ENCODE results near the gene LCE4A.
"Not testable (repeated sequence)": the region's sequence is repeated elsewhere in the genome, so short reads cannot be mapped to it uniquely, and the experiment has no call there.

Gene LCE4A, protein sequence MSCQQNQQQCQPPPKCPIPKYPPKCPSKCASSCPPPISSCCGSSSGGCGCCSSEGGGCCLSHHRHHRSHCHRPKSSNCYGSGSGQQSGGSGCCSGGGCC

DNA sequence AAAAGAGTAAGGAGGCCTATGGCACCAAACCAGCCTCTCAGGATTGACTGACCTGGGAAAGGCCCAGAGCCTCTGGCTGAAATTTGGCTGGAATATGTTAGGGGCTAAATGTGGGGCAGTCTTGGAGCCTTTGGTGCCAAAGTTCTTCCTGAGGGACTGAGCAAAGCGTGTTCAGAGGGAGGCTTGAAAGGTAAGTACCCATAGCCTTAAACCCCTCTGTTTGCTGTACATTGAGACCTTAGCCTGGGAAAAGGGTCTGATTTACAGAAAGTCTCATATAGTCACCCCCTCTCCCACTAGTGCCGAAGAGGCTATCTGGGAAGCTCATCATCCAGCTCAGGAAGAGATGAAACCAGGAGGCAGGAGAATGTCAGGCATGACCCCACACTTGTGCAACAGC, at the start of gene LCE4A:
Gene LCE4A (plus strand): TSS at position 301 of the 400 bp plus-strand sequence. CDS start 916 bp downstream, outside the sequence.
- H3K4me3 ChIP-seq (ENCODE audit: low read length): no peak within 1 kb of the TSS
- TF ChIP-seq ZNF274 (IDR thresholded peaks at IDR 0.05; ENCODE audit: low read depth, low read length): no peak

DNA sequence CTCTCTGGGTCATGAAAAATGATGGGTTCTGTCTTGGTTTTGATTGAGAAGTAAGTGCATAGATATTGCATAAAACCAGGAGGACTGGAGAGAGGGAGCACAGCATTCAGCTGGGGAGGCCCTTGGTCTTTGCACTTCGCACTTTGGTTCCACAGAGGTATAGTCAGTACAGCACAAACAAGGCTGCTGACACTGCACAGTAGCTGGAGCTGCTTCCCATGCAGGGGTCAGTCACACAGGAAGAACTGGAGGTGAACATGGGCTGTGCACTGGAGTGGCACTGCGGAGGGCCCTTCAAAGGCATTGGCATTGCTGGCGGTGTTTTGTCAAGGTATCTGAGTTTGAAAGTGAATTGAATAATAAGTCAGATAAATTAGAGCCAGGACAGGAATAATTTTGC, 49.3 kb upstream of the LCE4A start:
- no peak for TF ChIP-seq ZNF274 (IDR thresholded peaks at IDR 0.05; ENCODE audit: low read depth, low read length)
- H3K4me3 ChIP-seq (ENCODE audit: low read length): no peak overlapping the region

DNA sequence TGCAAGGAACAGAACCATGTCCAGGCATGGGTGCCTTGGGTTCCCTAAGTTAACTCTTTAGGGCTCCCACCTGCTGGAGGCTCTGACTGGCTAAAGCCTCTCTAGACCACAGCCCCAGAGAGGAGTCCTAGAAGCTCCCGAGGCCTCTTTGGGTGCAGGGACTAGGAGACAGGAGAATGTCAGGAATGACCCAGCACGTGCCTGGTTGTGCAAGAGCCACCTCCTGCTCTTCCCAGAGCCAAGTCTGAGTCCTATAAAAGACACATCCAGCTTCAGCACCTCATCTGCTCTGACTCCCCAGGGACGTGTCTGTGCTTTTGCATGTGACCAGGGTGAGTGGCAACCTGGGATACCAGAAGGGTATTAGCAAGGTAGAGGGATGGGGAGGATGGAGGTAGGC, 44.9 kb upstream of the LCE4A start, which contains the start of gene LCE2D:
Gene LCE2D (plus strand): TSS at position 283 of the 400 bp plus-strand sequence. CDS start 726 bp downstream, outside the sequence.
- no peak within 1 kb of the TSS for H3K4me3 ChIP-seq (ENCODE audit: low read length)
- no peak for TF ChIP-seq ZNF274 (IDR thresholded peaks at IDR 0.05; ENCODE audit: low read depth, low read length)

DNA sequence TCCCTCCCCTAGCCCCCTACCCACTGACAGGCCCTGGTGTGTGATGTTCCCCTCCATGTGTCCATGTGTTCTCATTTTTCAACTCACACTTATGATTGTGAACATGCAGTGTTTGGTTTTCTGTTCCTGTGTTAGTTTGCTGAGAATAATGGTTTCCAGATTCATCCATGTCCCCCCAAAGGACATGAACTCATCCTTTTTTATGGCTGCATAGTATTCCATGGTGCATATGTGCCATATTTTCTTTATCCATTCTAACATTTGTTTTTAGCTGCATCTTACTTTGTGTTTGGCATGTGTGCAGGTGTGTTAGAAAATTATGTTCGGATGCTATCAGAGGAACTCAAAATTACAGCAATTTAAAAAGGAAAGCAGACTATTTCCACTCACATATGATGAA, 41.8 kb upstream of the LCE4A start:
- not testable (repeated sequence) for H3K4me3 ChIP-seq (ENCODE audit: low read length)

DNA sequence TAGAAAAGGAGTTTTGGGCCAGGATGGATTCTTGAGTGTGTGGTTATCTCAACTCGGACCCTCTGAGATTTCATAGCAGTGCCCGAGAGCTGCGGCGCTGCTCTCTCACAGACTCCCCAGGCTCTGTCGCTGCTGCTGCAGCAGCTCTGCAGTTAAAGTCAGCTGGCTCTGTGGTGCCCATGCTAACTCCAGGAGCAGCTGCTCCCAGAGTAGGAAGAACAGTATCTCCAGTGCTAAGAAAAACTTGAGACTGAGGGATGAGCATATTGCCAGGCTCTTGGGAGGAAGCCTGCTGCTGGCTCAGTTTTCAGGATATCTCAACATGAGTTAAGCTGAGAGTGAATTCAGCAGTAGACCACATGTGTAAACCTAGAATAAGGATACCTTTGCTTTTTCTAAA, 40.3 kb upstream of the LCE4A start:
- TF ChIP-seq ZNF274 (IDR thresholded peaks at IDR 0.05; ENCODE audit: low read depth, low read length): no peak
- H3K4me3 ChIP-seq (ENCODE audit: low read length): no peak overlapping the region

DNA sequence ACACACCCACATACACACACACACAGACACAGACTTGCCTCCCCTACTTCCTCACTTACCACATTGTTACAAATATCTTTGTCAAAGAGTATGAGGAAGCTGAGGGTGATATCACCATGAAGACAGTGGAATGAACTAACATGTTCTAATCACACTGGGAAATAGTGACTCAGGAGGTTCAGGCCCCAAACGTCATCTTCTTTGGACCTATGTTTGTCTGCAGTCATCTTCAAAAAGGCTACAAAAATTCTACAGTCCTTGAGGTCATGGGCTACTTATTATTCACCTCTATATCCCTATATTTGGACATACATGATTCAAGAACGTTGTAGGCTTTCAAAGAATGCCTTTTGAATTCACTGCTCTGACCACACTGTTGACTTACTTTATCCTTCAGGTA, 34.9 kb upstream of the LCE4A start:
- no peak overlapping the region for H3K4me3 ChIP-seq (ENCODE audit: low read length)
- TF ChIP-seq ZNF274 (IDR thresholded peaks at IDR 0.05; ENCODE audit: low read depth, low read length): no peak

DNA sequence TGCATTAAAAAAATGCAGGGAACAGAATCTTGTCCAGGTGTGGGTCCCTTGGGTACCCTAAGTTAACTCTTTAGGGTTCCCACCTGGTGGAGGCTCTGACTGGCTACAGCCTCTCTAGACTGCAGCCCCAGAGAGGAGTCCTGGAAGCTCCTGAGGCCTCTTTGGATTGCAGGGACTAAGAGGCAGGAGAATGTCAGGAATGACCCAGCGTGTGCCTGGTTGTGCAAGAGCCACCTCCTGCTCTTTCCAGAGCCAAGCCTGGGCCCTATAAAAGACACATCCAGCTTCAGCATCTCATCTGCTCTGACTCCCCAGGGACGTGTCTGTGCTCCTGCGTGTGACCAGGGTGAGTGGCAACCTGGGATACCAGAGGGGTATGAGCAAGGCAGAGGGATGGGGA, 33.0 kb upstream of the LCE4A start, which contains the start of gene LCE2C:
Gene LCE2C (plus strand): TSS at position 297 of the 400 bp plus-strand sequence. CDS start 737 bp downstream, outside the sequence.
- H3K4me3 ChIP-seq (ENCODE audit: low read length): not testable (repeated sequence)

DNA sequence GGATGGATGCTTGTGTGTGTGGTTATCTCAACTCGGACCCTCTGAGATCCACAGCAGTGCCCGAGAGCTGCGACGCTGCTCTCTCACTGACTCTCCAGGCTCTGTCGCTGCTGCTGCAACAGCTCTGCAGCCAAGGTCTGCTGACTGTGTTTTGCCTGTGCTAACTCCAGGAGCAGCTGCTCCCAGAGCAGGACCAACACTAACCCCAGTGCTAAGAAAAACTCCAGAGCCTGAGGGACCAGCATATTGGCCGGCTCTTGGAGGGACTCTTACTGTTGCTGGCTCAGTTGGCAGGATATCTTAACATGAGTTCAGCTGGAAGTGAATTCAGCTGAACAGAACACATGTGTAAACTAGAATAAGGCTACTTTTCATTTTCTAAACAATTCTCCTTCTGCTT, 28.5 kb upstream of the LCE4A start:
- no peak for TF ChIP-seq ZNF274 (IDR thresholded peaks at IDR 0.05; ENCODE audit: low read depth, low read length)
- H3K4me3 ChIP-seq (ENCODE audit: low read length): no peak overlapping the region

DNA sequence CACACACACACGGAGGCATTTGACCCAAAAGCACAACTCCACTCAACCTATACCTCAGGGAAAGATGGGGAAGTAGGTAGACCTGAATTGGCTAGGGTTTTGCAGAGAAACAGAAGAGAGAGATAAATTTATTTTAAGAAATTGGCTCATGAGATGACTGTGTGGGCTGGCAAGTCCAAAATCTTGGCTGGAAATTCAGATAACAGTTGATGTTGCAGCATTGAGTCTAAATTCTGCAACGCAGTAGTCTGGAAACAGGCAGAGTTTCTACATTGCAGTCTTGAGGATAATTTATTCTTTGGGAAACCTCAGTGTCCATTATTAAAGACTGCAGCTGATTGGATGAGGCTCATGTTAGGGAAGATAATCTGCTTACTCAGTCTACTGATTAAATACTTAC, 26.3 kb upstream of the LCE4A start:
- no peak for TF ChIP-seq ZNF274 (IDR thresholded peaks at IDR 0.05; ENCODE audit: low read depth, low read length)

DNA sequence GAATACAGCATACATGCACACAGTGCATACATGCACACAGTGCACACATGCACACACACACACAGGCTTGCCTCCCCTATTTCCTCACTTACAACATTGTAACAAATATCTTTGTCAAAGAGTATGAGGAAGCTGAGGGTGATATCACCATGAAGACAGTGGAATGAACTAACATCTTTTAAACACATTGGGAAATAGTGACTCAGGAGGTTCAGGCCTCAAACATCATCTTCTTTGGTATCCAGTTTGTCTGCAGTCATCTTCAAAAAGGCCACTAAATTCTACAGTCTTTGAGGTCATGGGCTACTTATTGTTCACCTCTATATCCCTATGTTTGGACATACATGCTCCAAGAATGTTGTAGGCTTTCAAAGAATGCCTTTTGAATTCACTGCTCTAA, 24.1 kb upstream of the LCE4A start:
- no peak overlapping the region for H3K4me3 ChIP-seq (ENCODE audit: low read length)
- no peak for TF ChIP-seq ZNF274 (IDR thresholded peaks at IDR 0.05; ENCODE audit: low read depth, low read length)

More for the DNA sequence above, 26.3 kb upstream of the LCE4A start:
- H3K4me3 ChIP-seq (ENCODE audit: low read length): no peak overlapping the region

DNA sequence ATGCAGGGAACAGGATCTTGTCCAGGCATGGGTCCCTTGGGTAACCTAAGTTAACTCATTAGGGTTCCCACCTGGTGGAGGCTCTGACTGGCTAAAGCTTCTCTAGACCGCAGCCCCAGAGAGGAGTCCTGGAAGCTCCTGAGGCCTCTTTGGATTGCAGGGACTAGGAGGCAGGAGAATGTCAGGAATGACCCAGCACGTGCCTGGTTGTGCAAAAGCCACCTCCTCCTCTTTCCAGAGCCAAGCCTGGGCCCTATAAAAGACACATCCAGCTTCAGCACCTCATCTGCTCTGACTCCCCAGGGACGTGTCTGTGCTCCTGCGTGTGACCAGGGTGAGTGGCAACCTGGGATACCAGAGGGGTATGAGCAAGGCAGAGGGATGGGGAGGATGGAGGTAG, 22.1 kb upstream of the LCE4A start, which contains the start of gene LCE2B:
Gene LCE2B (plus strand): TSS at position 301 of the 400 bp plus-strand sequence. CDS start 721 bp downstream, outside the sequence.
- not testable (repeated sequence) for H3K4me3 ChIP-seq (ENCODE audit: low read length)

DNA sequence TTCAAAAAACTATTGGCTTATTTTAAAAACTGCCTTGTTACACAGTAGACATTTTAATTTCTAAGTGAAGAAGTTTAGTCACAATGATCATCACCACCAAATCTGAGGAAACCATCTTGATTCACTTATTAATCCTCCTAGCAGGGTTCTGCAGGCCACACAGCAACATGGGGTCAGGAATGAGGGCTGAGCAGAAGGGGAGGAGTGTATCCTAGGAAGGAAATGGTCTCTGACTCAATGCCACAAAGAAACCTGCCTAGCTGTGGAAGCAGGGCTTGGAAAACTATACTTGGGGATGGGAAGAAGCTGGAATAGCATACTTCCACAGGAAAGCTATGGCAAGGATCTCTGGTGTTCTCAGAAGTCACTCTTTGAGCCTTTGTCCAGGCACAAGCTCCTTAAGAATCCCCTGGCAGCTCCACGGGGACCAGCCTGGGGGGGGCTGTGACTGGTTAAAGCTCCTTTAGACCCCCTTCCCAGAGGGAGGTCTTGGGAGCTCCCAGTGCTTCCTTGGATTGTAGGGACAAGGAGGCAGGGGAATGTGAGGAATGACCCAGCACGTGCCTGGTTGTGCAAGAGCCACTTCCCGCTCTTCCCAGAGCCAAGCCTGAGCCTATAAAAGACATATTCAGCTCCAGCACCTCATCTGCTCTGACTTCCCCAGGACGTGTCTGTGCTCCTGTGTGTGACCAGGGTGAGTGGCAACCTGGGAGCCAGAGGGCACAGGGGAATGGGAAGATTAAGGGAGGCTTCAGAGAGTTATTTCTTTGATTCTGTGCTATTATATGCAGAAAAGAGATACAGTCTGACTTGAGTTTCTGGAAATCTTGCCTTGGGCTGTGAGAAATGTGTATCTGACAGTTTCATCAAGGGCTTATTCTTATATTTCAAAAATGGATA, 10.0 kb upstream of the LCE4A start, which contains the start of gene LCE2A:
Gene LCE2A (plus strand): TSS at position 645 of the 900 bp plus-strand sequence. CDS start 557 bp downstream, outside the sequence.
- no peak for TF ChIP-seq ZNF274 (IDR thresholded peaks at IDR 0.05; ENCODE audit: low read depth, low read length)
- no peak within 1 kb of the TSS for H3K4me3 ChIP-seq (ENCODE audit: low read length)

DNA sequence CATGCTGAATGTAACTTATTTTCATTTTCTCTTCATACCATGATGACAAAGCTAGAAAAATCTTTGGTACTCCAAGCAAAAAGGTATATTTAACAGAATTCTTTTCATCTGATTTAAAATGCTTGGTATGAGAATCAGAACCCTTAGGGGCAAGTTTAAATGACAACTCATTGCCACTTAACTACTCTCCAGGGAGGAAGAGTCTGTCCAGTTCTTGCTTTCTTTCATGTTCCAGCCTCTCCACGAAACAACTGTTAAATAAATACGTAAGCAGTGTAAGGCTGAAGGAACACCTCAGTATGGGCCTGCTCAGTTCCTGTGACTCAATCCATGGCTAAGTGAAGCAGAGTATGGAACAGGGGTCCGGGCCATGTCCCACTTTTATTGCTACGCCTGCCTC, 8.2 kb upstream of the LCE4A start:
- TF ChIP-seq ZNF274 (IDR thresholded peaks at IDR 0.05; ENCODE audit: low read depth, low read length): no peak
- no peak overlapping the region for H3K4me3 ChIP-seq (ENCODE audit: low read length)

DNA sequence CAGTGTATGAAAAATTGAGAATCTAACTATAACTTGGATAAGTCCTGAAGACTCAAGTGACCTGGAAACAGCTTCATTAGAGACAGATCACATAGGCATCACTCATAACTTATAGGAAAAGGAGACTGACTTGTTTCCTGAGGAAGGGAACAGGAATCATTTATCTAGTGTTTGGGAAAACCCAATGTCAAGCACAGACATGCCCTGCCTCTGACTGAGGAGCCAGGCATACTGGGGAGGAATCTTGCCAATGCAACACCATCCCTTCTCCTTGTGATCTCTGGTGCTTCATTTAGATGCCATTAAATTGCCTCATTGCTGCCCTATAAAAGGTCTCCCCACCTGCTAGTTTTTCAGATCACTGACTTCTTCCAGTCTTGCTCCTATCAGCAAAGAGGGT, 10.3 kb downstream of the LCE4A start:
- no peak for TF ChIP-seq ZNF274 (IDR thresholded peaks at IDR 0.05; ENCODE audit: low read depth, low read length)

DNA sequence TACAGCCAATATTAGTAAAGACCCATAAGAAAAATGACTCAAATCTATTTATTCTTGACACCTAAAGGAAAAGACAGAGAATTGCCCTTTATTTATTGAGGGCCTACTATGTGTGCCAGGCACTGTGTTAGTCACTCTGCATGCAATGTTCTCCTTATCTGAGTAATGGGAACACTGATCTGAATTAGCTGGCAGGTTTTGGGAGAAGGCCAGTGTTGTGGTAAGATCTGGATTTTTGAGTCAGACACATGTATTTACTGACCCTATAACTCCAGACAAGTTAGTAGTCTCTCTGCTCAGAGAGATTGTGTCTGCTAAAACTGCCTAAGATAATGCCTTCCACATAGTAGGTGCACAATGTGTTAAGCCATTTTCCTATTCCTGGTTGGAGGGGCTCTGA, 17.3 kb downstream of the LCE4A start:
- no peak overlapping the region for H3K4me3 ChIP-seq (ENCODE audit: low read length)
- TF ChIP-seq ZNF274 (IDR thresholded peaks at IDR 0.05; ENCODE audit: low read depth, low read length): no peak

More for the DNA sequence above, 10.3 kb downstream of the LCE4A start:
- no peak overlapping the region for H3K4me3 ChIP-seq (ENCODE audit: low read length)
